ENCODE data around the gene DUSP22. TPM values are rescaled to one million over a fixed set of nuclear protein-coding genes. Genes with fewer than 3 reads are reported as not detected.

Gene DUSP22
- total RNA-seq, 1 experiment from 2014 or later = 19.2 TPM

- no TSS peak for BruUV-seq (replicated peaks)
- intact Hi-C loops (cut with micrococcal nuclease) = no loop called here
- Histone ChIP-seq H3K36me3 (ENCODE audit: control insufficient read depth in 1 of 2, insufficient read depth in 2 of 2, low read length in 2 of 2) (no peaks in the 10 kb centered on the region), H3K4me1 (ENCODE audit: control insufficient read depth in 1 of 2, insufficient read depth in 2 of 2, low read length in 2 of 2) (no peaks in the 10 kb centered on the region), H3K79me2 (ENCODE audit: insufficient read depth, low read length) (no peaks in the 10 kb centered on the region), H3K9ac (ENCODE audit: low read length) (no peak overlapping the region), H3K9me3 (ENCODE audit: control insufficient read depth in 1 of 2, insufficient read depth in 1 of 2, low read depth in 1 of 2, low read length in 2 of 2) (peaks cover 0 to 4% of the 10 kb centered on the region in 2 experiments; a peak in 3 of 4 replicates), H3K27me3 (ENCODE audit: insufficient read depth, low read length) (no peaks in the 10 kb centered on the region), H3K9me2 (ENCODE audit: insufficient read depth) (no peaks in the 10 kb centered on the region), H4K20me1 (ENCODE audit: insufficient read depth) (no peaks in the 10 kb centered on the region), H3K4me2 (ENCODE audit: low read length) (no peak overlapping the region), H2AFZ (ENCODE audit: low read depth, low read length, poor library complexity, severe bottlenecking) (no peak overlapping the region), H3K4me3 (replicated peaks in 1 of 2; ENCODE audit: low read depth in 1 of 2, low read length in 2 of 2) (no peak overlapping the region), H3K27ac (ENCODE audit: low read depth, low read length) (no peak overlapping the region)
- TF ChIP-seq RAD21 (IDR thresholded peaks at IDR 0.05; ENCODE audit: low read depth) (no peak), TCF7L2 (IDR thresholded peaks at IDR 0.05; ENCODE audit: borderline replicate concordance, extremely low read depth, insufficient read depth, insufficient read length) (no peak), YY1 (IDR thresholded peaks at IDR 0.05; ENCODE audit: extremely low read depth, insufficient replicate concordance, low read depth, low read length) (no peak), SRF (IDR thresholded peaks at IDR 0.05; ENCODE audit: low read depth) (no peak), POLR2A (IDR thresholded peaks at IDR 0.05; ENCODE audit: borderline replicate concordance, extremely low read depth, insufficient read depth, insufficient read length) (no peak), POLR2AphosphoS5 (IDR thresholded peaks at IDR 0.05; ENCODE audit: low read depth, low read length) (no peak), EZH2 (IDR thresholded peaks at IDR 0.05) (no peak), ZNF274 (IDR thresholded peaks at IDR 0.05; ENCODE audit: low read depth, low read length) (no peak), EGR1 (IDR thresholded peaks at IDR 0.05; ENCODE audit: low read depth) (no peak), ZFX (IDR thresholded peaks at IDR 0.05) (no peak)
- ATAC-seq (no peak), DNase-seq (ENCODE audit: low read depth, low spot score) (no peak)
- POLR2A ChIA-PET = no interaction called here
- RAD21 ChIA-PET (ENCODE audit: low non-redundant PET in 1 of 2, low total read pairs in 2 of 2, uncharacterized antibody in 2 of 2, unreplicated experiment in 2 of 2) = no interaction called here
- CTCF ChIA-PET = no interaction called here
These were observed 48.9 kb downstream of the DUSP22 start for GRCh38 chr6:340991-341827.
